Skeletal muscle tissue (tissue), 4 donors: ENCODE data around the gene MCRIP1. TPM values are rescaled to one million over a fixed set of nuclear protein-coding genes. Genes with fewer than 3 reads are reported as not detected.
A peak's percentile ranks its signal among the peaks of the same experiment; 100 is the strongest.

ENCODE experiments used
- H3K27ac ChIP-seq: one replicate; pipeline ENCODE4 v1.7.0; 2013; ENCODE audit warnings: mild to moderate bottlenecking, low read depth, low read length, inconsistent platforms
- H3K27me3 ChIP-seq, 3 donors: one replicate each; pipeline ENCODE4 v1.7.0; 2013; ENCODE audit warnings: low read length in 3 of 3; ENCODE audit not compliant: control insufficient read depth in 3 of 3, insufficient read depth in 3 of 3
- H3K36me3 ChIP-seq, 3 donors: one replicate each; pipeline ENCODE4 v1.7.0; 2013; ENCODE audit warnings: low read length in 3 of 3; ENCODE audit not compliant: control insufficient read depth in 3 of 3, insufficient read depth in 3 of 3
- H3K4me1 ChIP-seq, 3 donors: one replicate each; pipeline ENCODE4 v1.7.0; 2013; ENCODE audit warnings: low read length in 3 of 3, mild to moderate bottlenecking in 3 of 3; ENCODE audit not compliant: control insufficient read depth in 3 of 3, insufficient read depth in 3 of 3
- H3K4me3 ChIP-seq, 3 donors: one replicate each; pipeline ENCODE4 v1.7.0; 2013; ENCODE audit warnings: low read length in 3 of 3
- H3K9ac ChIP-seq, 3 donors: one replicate each; pipeline ENCODE4 v1.7.0; 2013; ENCODE audit warnings: low read length in 3 of 3, mild to moderate bottlenecking in 3 of 3, moderate library complexity in 2 of 3, low read depth in 1 of 3
- H3K9me3 ChIP-seq, 3 donors: one replicate each; pipeline ENCODE4 v1.7.0; 2013; ENCODE audit warnings: low read length in 3 of 3; ENCODE audit not compliant: control insufficient read depth in 3 of 3
- total RNA-seq: library from RNA; depleted of rRNA; stranded (reverse); fragments of >200 nt; gene quantifications from one replicate; pipeline ENCODE4 v1.2.3, GENCODE V29; 2014
- donor health status: Osteomylitis.

The MCRIP1 gene
- total RNA-seq, 1 donor from 2014 or later: 81.9 TPM

- no peaks in the 10 kb centered on the region for H3K27me3 ChIP-seq
- H3K9me3 ChIP-seq: no peaks in the 10 kb centered on the region
- H3K4me3 ChIP-seq: no peak overlapping the region
- peaks cover 9 to 15% (median 13%) of the 10 kb centered on the region in 3 donors for H3K4me1 ChIP-seq
- peaks cover 50 to 61% (median 57%) of the 10 kb centered on the region in 3 donors for H3K36me3 ChIP-seq
- H3K27ac ChIP-seq: no peak overlapping the region
- no peak overlapping the region for H3K9ac ChIP-seq
These were observed 13.9 kb upstream of the MCRIP1 start for GRCh38 chr17:81846743-81847689.

GRCh38 chr17:81845881-81846742 is 13.0 kb upstream of the MCRIP1 start:
- Histone ChIP-seq H3K9ac (peak overlapping the region in 1 of 3 donors; percentile 3), H3K4me1 (peaks cover 16 to 24% (median 22%) of the 10 kb centered on the region in 3 donors), H3K36me3 (peaks cover 41 to 52% (median 48%) of the 10 kb centered on the region in 3 donors)

GRCh38 chr17:81845361-81845760 is 12.3 kb upstream of the MCRIP1 start:
- peaks cover 20 to 31% (median 30%) of the 10 kb centered on the region in 3 donors for H3K4me1 ChIP-seq
- H3K9me3 ChIP-seq: no peaks in the 10 kb centered on the region
- H3K27me3 ChIP-seq: no peaks in the 10 kb centered on the region
- no peak overlapping the region for H3K4me3 ChIP-seq
- H3K9ac ChIP-seq: no peak overlapping the region
- no peak overlapping the region for H3K27ac ChIP-seq
- H3K36me3 ChIP-seq: peaks cover 40 to 50% (median 48%) of the 10 kb centered on the region in 3 donors

More at GRCh38 chr17:81845881-81846742, 13.0 kb upstream of the MCRIP1 start:
- no peaks in the 10 kb centered on the region for H3K9me3 ChIP-seq
- H3K27ac ChIP-seq: no peak overlapping the region
- no peak overlapping the region for H3K4me3 ChIP-seq
- H3K27me3 ChIP-seq: no peaks in the 10 kb centered on the region

GRCh38 chr17:81844887-81845286 is 11.8 kb upstream of the MCRIP1 start:
- H3K4me3 ChIP-seq: no peak overlapping the region

GRCh38 chr17:81844327-81844851 is 11.3 kb upstream of the MCRIP1 start:
- Histone ChIP-seq H3K27me3 (no peaks in the 10 kb centered on the region), H3K4me3 (no peak overlapping the region), H3K27ac (no peak overlapping the region), H3K36me3 (peaks cover 40 to 50% (median 48%) of the 10 kb centered on the region in 3 donors), H3K9ac (no peak overlapping the region), H3K9me3 (no peaks in the 10 kb centered on the region), H3K4me1 (peaks cover 25 to 40% (median 39%) of the 10 kb centered on the region in 3 donors)

More at GRCh38 chr17:81844887-81845286, 11.8 kb upstream of the MCRIP1 start:
- H3K36me3 ChIP-seq: peaks cover 40 to 50% (median 48%) of the 10 kb centered on the region in 3 donors
- H3K9ac ChIP-seq: no peak overlapping the region
- peaks cover 24 to 36% (median 34%) of the 10 kb centered on the region in 3 donors for H3K4me1 ChIP-seq
- H3K27me3 ChIP-seq: no peaks in the 10 kb centered on the region
- no peaks in the 10 kb centered on the region for H3K9me3 ChIP-seq
- no peak overlapping the region for H3K27ac ChIP-seq

- peaks cover 31 to 45% (median 44%) of the 10 kb centered on the region in 3 donors for H3K4me1 ChIP-seq
- H3K9me3 ChIP-seq: no peaks in the 10 kb centered on the region
- no peak overlapping the region for H3K4me3 ChIP-seq
- no peak overlapping the region for H3K9ac ChIP-seq
- H3K27me3 ChIP-seq: no peaks in the 10 kb centered on the region
- peak overlapping the region; percentile 39 for H3K27ac ChIP-seq
- peaks cover 40 to 50% (median 48%) of the 10 kb centered on the region in 3 donors for H3K36me3 ChIP-seq
These were observed 10.7 kb upstream of the MCRIP1 start for GRCh38 chr17:81843713-81844326.

- Histone ChIP-seq H3K9ac (peak overlapping the region in 2 of 3 donors; percentile 28 to 90), H3K27me3 (no peaks in the 10 kb centered on the region), H3K36me3 (peaks cover 40 to 48% (median 47%) of the 10 kb centered on the region in 3 donors), H3K4me3 (no peak overlapping the region), H3K4me1 (peaks cover 33 to 51% (median 51%) of the 10 kb centered on the region in 3 donors), H3K27ac (peak overlapping the region; percentile 39), H3K9me3 (no peaks in the 10 kb centered on the region)
These were observed 9.8 kb upstream of the MCRIP1 start for GRCh38 chr17:81842725-81843504.

- Histone ChIP-seq H3K9ac (peak overlapping the region in 2 of 3 donors; percentile 4 to 90), H3K27ac (peak overlapping the region; percentile 39), H3K4me3 (no peak overlapping the region), H3K9me3 (no peaks in the 10 kb centered on the region), H3K27me3 (no peaks in the 10 kb centered on the region), H3K36me3 (peaks cover 38 to 46% (median 46%) of the 10 kb centered on the region in 3 donors), H3K4me1 (peaks cover 35 to 57% (median 56%) of the 10 kb centered on the region in 3 donors)
These were observed 9.3 kb upstream of the MCRIP1 start for GRCh38 chr17:81842378-81842724.
